T-helper 2 cell treated with Interferon-gamma antibody and Interleukin-4, amounts not matched to agents 5 μg/mL and 100 μg/mL, for 36 hours (primary cell): ENCODE data around the gene TANC1.

Experiments
- DNase-seq: peaks from one replicate; pipeline ENCODE4 v3.0.0; 2021; ENCODE audit warnings: low spot score
- H3K27ac Mint-ChIP-seq: one replicate; pipeline ENCODE4 v1.8.0; 2021; ENCODE audit warnings: mild to moderate bottlenecking, mixed read lengths
- H3K27me3 Mint-ChIP-seq: one replicate; pipeline ENCODE4 v1.8.0; 2021; ENCODE audit warnings: low read depth, mixed read lengths
- H3K36me3 Mint-ChIP-seq: one replicate; pipeline ENCODE4 v1.8.0; 2021; ENCODE audit warnings: low read depth, mixed read lengths
- H3K4me1 Mint-ChIP-seq: one replicate; pipeline ENCODE4 v1.8.0; 2021; ENCODE audit warnings: low read depth, mixed read lengths
- H3K4me3 Mint-ChIP-seq: one replicate; pipeline ENCODE4 v1.8.0; 2022; ENCODE audit warnings: mild to moderate bottlenecking, moderate library complexity, mixed read lengths
- H3K9me3 Mint-ChIP-seq: one replicate; pipeline ENCODE4 v1.8.0; 2021; ENCODE audit warnings: mixed read lengths

TANC1 gene

DNA sequence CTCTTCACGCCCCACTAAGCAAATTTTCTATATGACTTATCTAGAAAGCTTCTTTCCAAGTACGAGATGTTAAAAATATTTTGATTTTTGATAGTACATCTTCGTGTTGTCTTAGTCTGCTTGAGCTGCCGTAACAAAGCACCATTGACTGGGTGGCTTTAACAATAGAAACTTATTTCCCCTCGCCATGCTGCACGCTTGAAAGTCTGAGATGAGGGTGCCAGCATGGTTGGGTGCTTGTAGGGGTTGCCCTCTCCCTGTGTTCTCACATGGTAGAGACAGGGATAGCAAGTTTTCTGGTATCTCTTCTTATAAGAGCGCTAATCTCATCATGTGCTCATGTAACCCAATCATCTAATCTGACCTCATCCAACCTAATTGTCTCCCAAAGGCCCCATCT, 106.2 kb downstream of the TANC1 start:
- Mint-ChIP-seq H3K27ac (no peak overlapping the region), H3K4me1 (no peaks in the 10 kb centered on the region), H3K4me3 (no peak overlapping the region), H3K36me3 (no peaks in the 10 kb centered on the region), H3K27me3 (peaks cover 4% of the 10 kb centered on the region), H3K9me3 (no peaks in the 10 kb centered on the region)
- no peak for DNase-seq

DNA sequence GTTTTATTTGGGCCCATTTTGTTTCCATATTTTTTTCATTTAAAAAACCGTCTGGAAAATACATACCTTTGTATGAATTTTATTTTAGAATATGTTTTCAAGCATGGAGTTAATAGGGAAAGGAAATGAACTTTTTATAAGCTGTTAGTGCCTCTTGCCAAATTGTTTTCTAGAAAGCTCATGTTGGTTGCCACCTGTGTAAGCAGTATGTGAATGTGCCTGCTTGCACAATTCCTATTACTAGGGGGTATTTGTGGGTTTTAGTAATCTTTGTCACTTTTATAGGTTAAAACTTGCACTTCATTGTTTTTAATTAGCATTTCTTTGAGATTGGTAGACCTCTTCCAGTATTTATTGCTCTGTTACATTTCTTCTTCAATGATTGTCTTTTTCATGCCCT, 107.3 kb downstream of the TANC1 start:
- H3K27me3 Mint-ChIP-seq = peaks cover 4% of the 10 kb centered on the region
- DNase-seq = no peak
- no peaks in the 10 kb centered on the region for H3K36me3 Mint-ChIP-seq
- no peaks in the 10 kb centered on the region for H3K9me3 Mint-ChIP-seq
- no peak overlapping the region for H3K27ac Mint-ChIP-seq
- no peak overlapping the region for H3K4me3 Mint-ChIP-seq
- H3K4me1 Mint-ChIP-seq = no peaks in the 10 kb centered on the region

DNA sequence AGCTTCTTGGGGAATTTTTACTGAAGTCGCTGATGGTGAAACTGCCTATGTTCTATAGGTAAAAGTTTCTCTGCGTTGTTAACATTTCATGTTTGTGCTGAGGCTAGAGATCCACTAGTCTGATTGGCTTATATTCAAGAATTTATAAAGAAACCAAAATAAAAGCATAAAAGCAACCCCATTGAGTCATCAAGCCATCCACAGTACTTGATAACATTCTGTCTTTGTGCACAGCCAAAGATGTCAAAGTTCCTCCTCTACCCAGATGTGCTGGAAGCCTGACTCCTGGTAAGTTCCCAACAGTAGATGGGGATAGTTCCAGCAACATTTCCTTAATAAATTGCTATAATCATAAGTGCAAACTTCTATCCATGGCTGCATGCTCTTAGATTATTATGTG, 107.8 kb downstream of the TANC1 start:
- H3K4me1 Mint-ChIP-seq = no peaks in the 10 kb centered on the region
- H3K9me3 Mint-ChIP-seq = no peaks in the 10 kb centered on the region
- H3K4me3 Mint-ChIP-seq = no peak overlapping the region
- H3K27me3 Mint-ChIP-seq = peaks cover 4% of the 10 kb centered on the region
- no peaks in the 10 kb centered on the region for H3K36me3 Mint-ChIP-seq
- H3K27ac Mint-ChIP-seq = no peak overlapping the region
- DNase-seq = no peak

DNA sequence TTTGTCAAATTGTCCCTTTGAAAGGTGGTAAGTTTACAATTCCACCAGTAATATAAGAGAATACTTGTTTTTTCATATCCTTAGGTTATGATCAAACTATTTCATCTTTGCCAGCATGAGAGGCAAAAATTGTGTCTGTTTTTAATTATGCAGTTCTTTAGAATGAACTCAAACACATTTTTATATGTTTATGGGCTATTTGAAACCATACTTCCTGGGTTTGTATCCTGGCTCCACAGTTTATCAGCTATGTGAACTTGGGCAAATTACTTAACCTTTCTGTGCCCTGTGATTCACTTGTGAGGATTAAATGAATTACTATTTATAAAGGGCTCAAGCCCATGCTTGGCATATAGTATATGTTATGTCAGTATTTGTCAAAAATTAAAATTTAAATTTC, 109.4 kb downstream of the TANC1 start:
- no peaks in the 10 kb centered on the region for H3K9me3 Mint-ChIP-seq
- H3K36me3 Mint-ChIP-seq = no peaks in the 10 kb centered on the region
- H3K4me3 Mint-ChIP-seq = no peak overlapping the region
- H3K4me1 Mint-ChIP-seq = no peaks in the 10 kb centered on the region
- no peak overlapping the region for H3K27ac Mint-ChIP-seq
- DNase-seq = no peak
- peaks cover 4% of the 10 kb centered on the region for H3K27me3 Mint-ChIP-seq

DNA sequence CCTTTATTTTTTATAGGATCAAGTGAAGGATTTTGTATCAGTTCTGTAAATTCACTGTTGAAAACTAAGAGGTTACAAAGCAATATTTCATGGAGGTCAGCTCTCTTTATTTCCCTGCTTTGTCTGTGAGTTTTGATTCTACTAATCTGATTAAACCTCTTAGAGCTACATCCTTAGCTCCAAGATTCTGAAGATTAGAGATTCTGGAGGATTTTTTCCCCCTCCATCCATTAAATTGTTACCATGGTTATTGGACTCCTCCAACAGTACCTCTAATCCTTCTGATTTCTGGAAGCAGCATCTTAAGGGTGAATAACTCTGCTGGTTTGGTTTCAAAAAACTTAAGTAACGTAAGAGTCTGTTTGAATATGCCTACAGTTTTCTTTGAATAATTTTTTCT, 110.0 kb downstream of the TANC1 start:
- H3K27ac Mint-ChIP-seq = no peak overlapping the region
- H3K4me1 Mint-ChIP-seq = no peaks in the 10 kb centered on the region
- H3K36me3 Mint-ChIP-seq = no peaks in the 10 kb centered on the region
- H3K27me3 Mint-ChIP-seq = peaks cover 4% of the 10 kb centered on the region
- no peak for DNase-seq
- H3K4me3 Mint-ChIP-seq = no peak overlapping the region
- H3K9me3 Mint-ChIP-seq = no peaks in the 10 kb centered on the region

DNA sequence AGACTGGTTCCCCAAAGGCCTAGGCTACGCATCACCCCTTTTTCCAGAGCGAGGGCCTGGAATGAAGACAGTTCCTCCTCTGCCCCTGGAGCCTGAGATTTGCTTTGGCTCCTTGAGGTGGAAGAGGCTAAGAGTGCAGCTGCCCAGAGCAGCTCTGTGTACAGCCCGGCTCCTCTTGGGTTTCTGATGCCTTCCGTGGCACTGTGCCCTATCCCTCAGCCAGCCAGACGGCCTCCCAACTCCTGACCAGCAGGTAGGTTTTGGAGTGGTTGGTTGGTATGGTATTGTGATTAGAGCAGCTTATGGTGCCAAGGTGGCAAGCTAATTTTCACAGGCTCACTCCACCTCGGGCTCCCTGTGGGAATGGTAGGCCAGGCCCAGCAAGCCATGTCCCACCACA, 112.2 kb downstream of the TANC1 start:
- no peaks in the 10 kb centered on the region for H3K36me3 Mint-ChIP-seq
- no peaks in the 10 kb centered on the region for H3K9me3 Mint-ChIP-seq
- no peak overlapping the region for H3K4me3 Mint-ChIP-seq
- DNase-seq = no peak
- peaks cover 4% of the 10 kb centered on the region for H3K27me3 Mint-ChIP-seq
- no peak overlapping the region for H3K27ac Mint-ChIP-seq
- no peaks in the 10 kb centered on the region for H3K4me1 Mint-ChIP-seq

DNA sequence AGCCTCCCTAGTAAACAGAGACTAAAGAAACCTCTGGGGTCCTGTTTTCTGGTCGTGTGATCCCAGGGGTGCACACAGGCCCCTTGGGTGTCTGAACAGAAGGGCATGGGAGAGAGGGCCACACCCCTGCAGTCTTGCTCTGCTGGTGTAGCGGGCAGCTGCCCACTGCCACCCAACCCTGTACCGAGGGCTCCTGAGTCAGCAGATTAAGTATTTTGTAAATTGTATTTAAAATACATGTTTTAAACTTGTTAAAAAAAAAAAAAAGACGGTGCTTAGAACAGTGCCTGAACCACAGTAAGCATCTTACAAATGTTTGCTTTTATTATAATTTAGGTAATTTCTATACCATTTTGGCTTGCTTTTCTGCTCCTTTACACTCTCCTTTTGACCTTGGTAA, 113.7 kb downstream of the TANC1 start:
- no peaks in the 10 kb centered on the region for H3K9me3 Mint-ChIP-seq
- no peak overlapping the region for H3K4me3 Mint-ChIP-seq
- peaks cover 3% of the 10 kb centered on the region for H3K4me1 Mint-ChIP-seq
- DNase-seq = no peak
- H3K27me3 Mint-ChIP-seq = no peaks in the 10 kb centered on the region
- no peak overlapping the region for H3K27ac Mint-ChIP-seq
- no peaks in the 10 kb centered on the region for H3K36me3 Mint-ChIP-seq

DNA sequence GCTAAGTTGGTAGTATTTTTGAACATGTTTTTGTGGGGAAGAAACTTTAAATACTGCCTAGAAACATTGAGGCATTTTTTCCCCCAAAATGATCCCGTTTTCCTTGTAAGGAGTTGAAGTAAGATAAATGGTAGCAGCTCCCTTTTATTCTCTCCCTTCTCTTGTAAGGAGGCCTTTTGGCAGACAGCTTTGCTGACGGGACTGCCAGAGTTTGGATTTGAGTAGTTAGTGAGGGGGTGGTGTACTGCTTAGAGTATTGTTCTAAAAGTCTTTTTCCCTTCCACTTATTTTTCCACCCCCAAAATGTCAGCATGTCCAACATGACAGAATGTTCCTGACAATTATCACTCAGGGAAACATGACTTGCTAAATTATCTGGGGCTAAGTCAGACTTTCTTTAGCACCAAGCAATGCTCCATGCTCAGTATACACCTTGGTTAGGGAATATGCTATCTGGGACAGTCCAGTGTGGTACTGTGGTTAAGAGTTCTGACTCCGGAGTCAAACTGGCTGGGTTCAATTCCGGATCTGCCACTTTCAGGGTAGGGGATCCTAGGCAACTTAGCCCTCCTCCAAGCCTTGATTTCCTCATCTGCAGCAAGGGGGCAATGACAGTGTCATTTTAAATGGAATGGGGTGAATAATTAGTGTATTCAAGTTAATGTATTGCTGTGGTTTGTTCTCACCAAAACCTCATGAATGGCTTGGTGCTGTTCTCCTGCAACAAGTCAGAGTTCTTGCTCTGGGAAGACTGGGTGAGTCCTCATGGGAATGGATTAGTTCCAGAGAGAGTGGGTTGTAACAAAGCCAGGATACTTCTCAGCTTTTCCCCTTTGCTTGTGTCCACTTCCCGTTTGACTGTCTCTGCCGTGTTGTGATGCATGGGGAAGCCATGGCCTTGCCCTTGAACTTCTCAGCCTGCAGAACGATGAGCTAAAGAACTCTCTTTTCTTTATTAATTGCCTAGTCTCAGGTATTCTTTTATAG, 116.2 kb downstream of the TANC1 start:
- no peak for DNase-seq
- H3K36me3 Mint-ChIP-seq = no peaks in the 10 kb centered on the region
- no peaks in the 10 kb centered on the region for H3K9me3 Mint-ChIP-seq
- H3K4me1 Mint-ChIP-seq = peaks cover 3% of the 10 kb centered on the region
- no peak overlapping the region for H3K27ac Mint-ChIP-seq
- H3K27me3 Mint-ChIP-seq = no peaks in the 10 kb centered on the region
- no peak overlapping the region for H3K4me3 Mint-ChIP-seq

DNA sequence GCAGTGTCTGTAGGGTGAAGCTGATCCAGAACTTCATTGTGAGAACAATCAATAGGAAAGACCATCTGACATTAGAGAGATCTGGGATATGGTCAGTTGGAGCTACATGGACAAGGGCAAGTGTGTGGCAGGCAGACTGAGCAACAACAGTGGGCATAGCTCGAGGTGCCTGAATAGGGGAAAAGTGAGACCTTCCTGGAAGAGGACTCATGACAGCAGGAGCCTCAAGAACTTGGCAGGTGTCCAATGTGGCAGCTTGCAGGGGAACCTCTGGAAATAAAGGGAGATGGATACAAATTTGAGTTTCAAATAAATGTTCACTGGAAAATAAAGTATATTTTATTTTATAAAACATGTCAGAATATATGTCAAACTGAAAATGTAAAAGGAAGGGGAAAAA, 117.9 kb downstream of the TANC1 start:
- Mint-ChIP-seq H3K4me3 (no peak overlapping the region), H3K36me3 (no peaks in the 10 kb centered on the region), H3K27ac (no peak overlapping the region), H3K9me3 (no peaks in the 10 kb centered on the region), H3K27me3 (no peaks in the 10 kb centered on the region), H3K4me1 (peaks cover 3% of the 10 kb centered on the region)
- DNase-seq = no peak

DNA sequence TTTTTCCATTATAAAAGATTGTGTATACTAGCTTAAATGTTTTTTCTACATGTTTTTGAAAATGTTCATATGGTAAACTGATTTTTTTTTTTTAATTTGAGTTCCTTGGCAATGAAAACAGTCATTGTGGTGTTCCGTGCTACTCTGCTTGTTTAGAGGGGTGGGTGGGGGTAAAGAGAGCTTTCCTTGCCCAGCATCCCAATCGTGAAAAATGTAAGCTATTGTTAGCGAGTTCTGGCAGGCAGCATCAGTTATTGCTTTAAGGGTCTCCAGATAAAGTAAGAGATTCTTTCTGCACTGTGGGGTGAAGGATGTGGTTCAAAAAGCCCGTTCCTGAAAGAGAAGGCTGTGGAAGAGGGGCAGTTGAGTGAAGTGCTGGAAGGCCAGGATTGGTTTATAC, 118.4 kb downstream of the TANC1 start:
- no peaks in the 10 kb centered on the region for H3K27me3 Mint-ChIP-seq
- H3K27ac Mint-ChIP-seq = no peak overlapping the region
- no peaks in the 10 kb centered on the region for H3K9me3 Mint-ChIP-seq
- DNase-seq = no peak
- H3K4me1 Mint-ChIP-seq = peaks cover 6% of the 10 kb centered on the region
- H3K36me3 Mint-ChIP-seq = no peaks in the 10 kb centered on the region
- H3K4me3 Mint-ChIP-seq = no peak overlapping the region

DNA sequence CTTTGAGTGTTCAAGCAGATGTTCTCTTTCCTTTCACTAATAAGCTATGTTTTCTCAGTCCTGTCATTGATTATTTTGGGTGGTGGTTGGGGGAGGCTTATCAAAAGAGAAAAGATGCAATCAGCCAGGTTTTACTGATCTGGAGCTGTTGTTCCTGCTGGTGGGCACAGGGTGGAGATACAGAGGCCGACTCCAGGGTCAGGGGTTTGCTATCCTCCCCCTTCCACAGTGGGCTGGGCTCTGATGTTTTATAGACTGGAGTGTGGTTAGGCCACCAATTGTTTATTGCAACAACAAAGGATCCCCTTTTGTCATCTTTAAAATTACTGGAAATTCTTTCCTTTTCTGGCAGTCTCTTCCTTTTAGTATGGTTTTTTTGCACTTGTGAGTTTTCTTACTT, 120.5 kb downstream of the TANC1 start:
- Mint-ChIP-seq H3K36me3 (no peaks in the 10 kb centered on the region), H3K9me3 (no peaks in the 10 kb centered on the region), H3K27me3 (no peaks in the 10 kb centered on the region), H3K4me1 (peaks cover 19% of the 10 kb centered on the region), H3K27ac (no peak overlapping the region), H3K4me3 (no peak overlapping the region)
- DNase-seq = no peak

DNA sequence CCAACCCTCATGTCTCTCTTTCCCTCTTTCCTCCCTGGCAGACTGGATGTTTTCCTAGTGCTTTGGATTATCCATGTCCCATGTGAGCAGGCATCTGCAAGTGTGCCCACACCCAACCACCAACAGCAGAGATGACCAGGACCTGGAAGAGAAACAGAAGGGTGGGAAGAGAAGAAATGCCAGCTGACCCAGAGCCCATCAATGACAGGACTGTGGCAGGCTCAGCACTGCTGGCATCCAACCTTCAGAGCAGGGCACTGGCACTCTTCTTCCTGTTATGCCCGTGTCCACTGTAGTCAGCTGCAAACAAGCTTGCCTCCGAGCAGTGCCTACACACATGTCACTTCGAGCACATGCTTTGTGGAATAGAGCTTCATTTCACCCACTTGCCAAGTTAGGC, 121.1 kb downstream of the TANC1 start:
- no peak for DNase-seq
- H3K27ac Mint-ChIP-seq = no peak overlapping the region
- H3K4me1 Mint-ChIP-seq = peaks cover 19% of the 10 kb centered on the region
- no peaks in the 10 kb centered on the region for H3K27me3 Mint-ChIP-seq
- no peaks in the 10 kb centered on the region for H3K36me3 Mint-ChIP-seq
- H3K9me3 Mint-ChIP-seq = no peaks in the 10 kb centered on the region
- H3K4me3 Mint-ChIP-seq = no peak overlapping the region

DNA sequence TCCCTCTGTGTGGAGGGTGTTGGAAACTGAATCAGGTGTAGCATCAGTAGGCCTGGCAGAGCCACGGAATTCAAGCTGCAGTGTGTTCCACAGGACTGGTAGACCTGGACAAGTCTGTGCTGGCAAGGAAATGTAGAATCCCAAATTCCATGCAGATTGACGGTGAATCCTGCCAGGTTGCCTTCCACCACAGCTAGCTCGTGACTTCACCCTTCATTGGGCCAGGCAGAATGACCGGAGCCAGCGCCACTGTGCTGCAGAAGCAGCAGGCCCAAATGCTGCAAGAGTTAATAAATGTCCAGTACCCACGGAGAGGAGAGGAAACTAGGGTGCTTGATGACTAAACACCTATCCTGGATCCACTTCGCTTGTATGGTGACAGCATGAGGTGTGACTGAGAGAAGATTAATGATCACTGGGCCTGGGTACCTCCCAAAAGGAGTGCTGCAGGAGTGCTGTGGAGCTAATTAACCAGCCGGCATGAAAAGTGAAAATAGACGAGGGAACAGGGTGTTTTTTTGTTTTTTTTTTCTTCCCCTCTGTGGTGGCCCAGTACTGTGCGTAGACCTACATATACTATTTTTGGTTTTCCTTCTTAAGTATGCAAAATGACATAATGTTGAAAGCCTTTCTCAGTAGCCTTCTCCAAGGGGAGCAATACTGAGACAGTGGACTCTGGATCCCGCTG, 122.2 kb downstream of the TANC1 start:
- Mint-ChIP-seq H3K9me3 (peaks cover under 1% of the 10 kb centered on the region), H3K4me1 (peaks cover 19% of the 10 kb centered on the region), H3K27ac (no peak overlapping the region), H3K4me3 (no peak overlapping the region), H3K27me3 (no peaks in the 10 kb centered on the region), H3K36me3 (no peaks in the 10 kb centered on the region)
- DNase-seq = no peak

DNA sequence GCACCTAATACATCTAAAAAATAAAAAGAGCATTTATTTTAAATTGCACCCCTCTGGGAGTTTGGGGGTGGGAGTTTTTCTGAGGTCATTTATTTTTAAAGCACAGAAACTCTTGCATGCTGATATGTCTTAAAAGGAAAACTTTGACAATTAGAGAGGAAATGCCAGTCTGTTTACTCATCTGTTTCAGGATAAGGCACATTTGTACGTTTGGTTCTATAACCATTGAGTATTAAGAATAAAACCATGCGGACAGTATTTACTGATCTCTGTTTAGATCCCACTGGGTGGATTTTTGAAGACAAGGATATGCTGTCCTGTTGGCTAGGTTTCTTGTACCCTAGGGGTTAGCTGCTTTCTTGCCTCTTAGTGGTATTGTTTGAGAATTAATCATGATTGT, 122.9 kb downstream of the TANC1 start:
- no peak for DNase-seq
- peaks cover 8% of the 10 kb centered on the region for H3K9me3 Mint-ChIP-seq
- peaks cover 18% of the 10 kb centered on the region for H3K4me1 Mint-ChIP-seq
- H3K27me3 Mint-ChIP-seq = no peaks in the 10 kb centered on the region
- H3K36me3 Mint-ChIP-seq = no peaks in the 10 kb centered on the region
- H3K4me3 Mint-ChIP-seq = no peak overlapping the region
- H3K27ac Mint-ChIP-seq = no peak overlapping the region
